HCT116 (cell line): ENCODE measurements around the gene AATF. TPM values are rescaled to one million over a fixed set of nuclear protein-coding genes. Genes with fewer than 3 reads are reported as not detected.

Experiments used
- ATAC-seq: fragments of 200-7000 bp; cut with Tn5 transposase; 2 replicates; pipeline ENCODE4 v1.9.1; 2020; ENCODE audit warnings: mild to moderate bottlenecking, moderate library complexity
- BruUV-seq: library from RNA; stranded (reverse); fragments of 400-500 nt; replicated peaks from 2 replicates; lab custom pipeline; 2021; lab: Mats Ljungman, UMichigan
- CTCF ChIA-PET: fragments of 300-600 bp; sonication (Branson Sonifier 250); formaldehyde crosslinking; loops from one replicate; lab custom pipeline; 2021; ENCODE audit warnings: antibody characterized with exemption; lab: Charles Lee
- POLR2A ChIA-PET: fragments of 300-600, 350-600 bp; sonication (Branson Sonifier 250); formaldehyde crosslinking; loops from one replicate; lab custom pipeline; 2021; ENCODE audit warnings: antibody characterized with exemption; lab: Charles Lee
- RAD21 ChIA-PET, 2 experiments: fragments of 300-600 bp; sonication (Branson Sonifier 250); formaldehyde crosslinking; loops; one replicate each; lab custom pipeline; 2023; ENCODE audit warnings: low total read pairs in 2 of 2; ENCODE audit not compliant: uncharacterized antibody in 2 of 2, unreplicated experiment in 2 of 2, low non-redundant PET in 1 of 2; lab: Charles Lee
- DNase-seq: peaks from one replicate; pipeline ENCODE4 v3.0.0-alpha.2; 2010; ENCODE audit warnings: low read depth, low spot score
- H2AFZ ChIP-seq: fragments of 200-600 bp; shearing (Covaris generic), sonication (generic); 2 replicates; pipeline ENCODE4 v1.6.1; 2017; ENCODE audit warnings: low read depth, mixed run types, mixed read lengths, antibody characterized with exemption, low read length; ENCODE audit not compliant: poor library complexity, severe bottlenecking
- H3K27ac ChIP-seq: 2 replicates; pipeline ENCODE4 v1.5.1; 2012; ENCODE audit warnings: low read depth, low read length
- H3K27me3 ChIP-seq: fragments of 200-600 bp; sonication (generic); 2 replicates; pipeline ENCODE4 v1.6.1; 2016; ENCODE audit warnings: mixed run types, low read length, mixed read lengths; ENCODE audit not compliant: insufficient read depth
- H3K36me3 ChIP-seq, 2 experiments: fragments of 200-500 bp in 1 of 2; fragments of 200-600 bp in 1 of 2; sonication (Bioruptor generic) in 1 of 2; sonication (generic) in 1 of 2; 2 replicates each; pipeline versions ENCODE4 v1.5.1 to v1.6.1; 2014 to 2016; ENCODE audit warnings: low read length in 2 of 2, inconsistent platforms in 1 of 2, mixed read lengths in 1 of 2, mixed run types in 1 of 2; ENCODE audit not compliant: insufficient read depth in 2 of 2, control insufficient read depth in 1 of 2
- H3K4me1 ChIP-seq, 2 experiments: fragments of 200-600 bp in 1 of 2; sonication (generic) in 1 of 2; 2 replicates each; pipeline versions ENCODE4 v1.5.1 to v1.6.1; 2012 to 2017; ENCODE audit warnings: low read length in 2 of 2, inconsistent platforms in 1 of 2, mild to moderate bottlenecking in 1 of 2, mixed read lengths in 1 of 2, mixed run types in 1 of 2, moderate library complexity in 1 of 2; ENCODE audit not compliant: insufficient read depth in 2 of 2, control insufficient read depth in 1 of 2
- H3K4me2 ChIP-seq: fragments of 200-600 bp; sonication (generic); 2 replicates; pipeline ENCODE4 v1.6.1; 2017; ENCODE audit warnings: mixed run types, low read length, mixed read lengths
- H3K4me3 ChIP-seq, 2 experiments: fragments of 200-600 bp in 1 of 2; sonication (generic) in 1 of 2; replicated peaks in 1 of 2; 2 replicates each; pipeline ENCODE4 v1.5.1; 2011 to 2016; ENCODE audit warnings: low read length in 2 of 2, control low read depth in 1 of 2, low read depth in 1 of 2, mild to moderate bottlenecking in 1 of 2, mixed read lengths in 1 of 2, mixed run types in 1 of 2
- H3K79me2 ChIP-seq: fragments of 200-600 bp; sonication (generic); 2 replicates; pipeline ENCODE4 v1.6.1; 2017; ENCODE audit warnings: mild to moderate bottlenecking, mixed run types, low read length, moderate library complexity, mixed read lengths; ENCODE audit not compliant: insufficient read depth
- H3K9ac ChIP-seq: fragments of 200-600 bp; sonication (generic); 2 replicates; pipeline ENCODE4 v1.6.1; 2016; ENCODE audit warnings: low read length, mixed read lengths
- H3K9me2 ChIP-seq: fragments of 200-600 bp; sonication (generic), shearing (Covaris generic); 2 replicates; pipeline ENCODE4 v1.6.1; 2017; ENCODE audit warnings: mixed run types, mild to moderate bottlenecking, moderate library complexity; ENCODE audit not compliant: insufficient read depth
- H3K9me3 ChIP-seq, 2 experiments: fragments of 200-500 bp in 1 of 2; fragments of 200-600 bp in 1 of 2; sonication (Bioruptor generic) in 1 of 2; sonication (generic) in 1 of 2; 2 replicates each; pipeline ENCODE4 v1.6.1; 2014 to 2017; ENCODE audit warnings: low read length in 2 of 2, mixed read lengths in 2 of 2, inconsistent platforms in 1 of 2, low read depth in 1 of 2, mild to moderate bottlenecking in 1 of 2, mixed run types in 1 of 2, moderate library complexity in 1 of 2; ENCODE audit not compliant: control insufficient read depth in 1 of 2, insufficient read depth in 1 of 2
- H4K20me1 ChIP-seq: fragments of 200-600 bp; sonication (generic), shearing (Covaris generic); 2 replicates; pipeline ENCODE4 v1.6.1; 2017; ENCODE audit warnings: mixed run types, mild to moderate bottlenecking, moderate library complexity; ENCODE audit not compliant: insufficient read depth
- ATF3 ChIP-seq: IDR thresholded peaks from 2 replicates; pipeline ENCODE4 v1.6.1; 2012
- POLR2A ChIP-seq: IDR thresholded peaks from 2 replicates; pipeline ENCODE4 v1.7.0; 2011; ENCODE audit warnings: borderline replicate concordance; ENCODE audit not compliant: insufficient read depth, insufficient read length; ENCODE audit errors: extremely low read depth
- REST ChIP-seq: IDR thresholded peaks from 2 replicates; pipeline ENCODE4 v1.6.1; 2012; ENCODE audit warnings: low read depth
- TCF7L2 ChIP-seq: IDR thresholded peaks from 2 replicates; pipeline ENCODE4 v1.7.0; 2011; ENCODE audit warnings: borderline replicate concordance, inconsistent platforms; ENCODE audit not compliant: insufficient read depth, insufficient read length; ENCODE audit errors: extremely low read depth
- intact Hi-C: fragments of 100-400 bp; cut with micrococcal nuclease; formaldehyde crosslinking; loops from 2 replicates; pipeline ENCODE4 v1.10.0; 2022
- total RNA-seq: library from RNA; stranded (reverse); gene quantifications from one replicate; pipeline ENCODE4 v1.2.1, GENCODE V29; 2021; ENCODE audit not compliant: unreplicated experiment

Gene AATF
- total RNA-seq, 1 experiment from 2014 or later = 105 TPM

GRCh38 chr17:37019117-37019740 is 70.5 kb downstream of the AATF start:
- H3K79me2 ChIP-seq = peaks cover 36% of the 10 kb centered on the region
- CTCF ChIA-PET = interaction anchor here (0.9 kb wide), 1 partner anchor 393 kb away, joined by 3 read pairs; no protein-coding TSS in a partner anchor
- no peak for TF ChIP-seq POLR2A
- TF ChIP-seq REST = no peak
- TF ChIP-seq ATF3 = no peak
- no peak for TF ChIP-seq TCF7L2
- TF ChIP-seq, all 23 proteins: peak for 0
- RAD21 ChIA-PET = no interaction called here
- ATAC-seq (no peak), DNase-seq (no peak)
- H4K20me1 ChIP-seq = 0 out of 2 replicates have a peak, but pooled peaks cover 3% of the 10 kb centered on the region
- no peaks in the 10 kb centered on the region for H3K9me2 ChIP-seq
- H3K4me3 ChIP-seq = no peak overlapping the region
- H3K9me3 ChIP-seq = no peaks in the 10 kb centered on the region
- H3K27ac ChIP-seq = no peak overlapping the region
- POLR2A ChIA-PET = no interaction called here
- no peaks in the 10 kb centered on the region for H3K27me3 ChIP-seq
- H3K36me3 ChIP-seq = peaks cover 9 to 26% of the 10 kb centered on the region in 2 experiments; a peak in 3 of 4 replicates
- no peaks in the 10 kb centered on the region for H3K4me1 ChIP-seq
- intact Hi-C loops = no loop called here
- H2AFZ ChIP-seq = no peak overlapping the region
- H3K9ac ChIP-seq = no peak overlapping the region
- H3K4me2 ChIP-seq = no peak overlapping the region
- no TSS peak for BruUV-seq
